Esophagus (tissue), 2 donors: ENCODE data around the gene RAB8A. TPM values are rescaled to one million over a fixed set of nuclear protein-coding genes. Genes with fewer than 3 reads are reported as not detected.
A peak's percentile ranks its signal among the peaks of the same experiment; 100 is the strongest.

ENCODE experiments used
- H3K27ac ChIP-seq, 2 donors: one replicate each; pipeline ENCODE4 v1.5.1; 2013; ENCODE audit warnings: low read depth in 2 of 2, mild to moderate bottlenecking in 2 of 2, inconsistent platforms in 1 of 2, low read length in 1 of 2, moderate library complexity in 1 of 2
- H3K27me3 ChIP-seq, 2 donors: one replicate each; pipeline ENCODE4 v1.6.1; 2013; ENCODE audit warnings: low read length in 2 of 2, control low read depth in 1 of 2, mild to moderate bottlenecking in 1 of 2; ENCODE audit not compliant: insufficient read depth in 2 of 2, control insufficient read depth in 1 of 2
- H3K36me3 ChIP-seq, 2 donors: one replicate each; pipeline ENCODE4 v1.6.1; 2013; ENCODE audit warnings: low read length in 1 of 2; ENCODE audit not compliant: control insufficient read depth in 2 of 2, insufficient read depth in 2 of 2
- H3K4me1 ChIP-seq, 2 donors: one replicate each; pipeline ENCODE4 v1.6.1; 2013; ENCODE audit warnings: low read length in 1 of 2; ENCODE audit not compliant: control insufficient read depth in 2 of 2, insufficient read depth in 2 of 2
- H3K4me3 ChIP-seq, 2 donors: one replicate each; pipeline ENCODE4 v1.5.1; 2013; ENCODE audit warnings: low read length in 2 of 2, mild to moderate bottlenecking in 2 of 2, low read depth in 1 of 2, moderate library complexity in 1 of 2
- H3K9me3 ChIP-seq, 2 donors: one replicate each; pipeline ENCODE4 v1.6.1; 2013; ENCODE audit warnings: mild to moderate bottlenecking in 2 of 2, low read depth in 1 of 2, low read length in 1 of 2, moderate library complexity in 1 of 2; ENCODE audit not compliant: control insufficient read depth in 2 of 2, insufficient read depth in 1 of 2
- WGBS, 2 donors: extraction: QIAGEN DNeasy Blood & Tissue Kit; methylation state at CpG; one replicate each; pipeline ENCODE4 v1.1.7; 2013; 5-methylcytosine and 5-hydroxymethylcytosine counted together
- polyA plus RNA-seq, 2 donors: library from polyadenylated mRNA; stranded (reverse); fragments of 200-250 nt; gene quantifications; one replicate each; pipeline ENCODE4 v1.2.3, GENCODE V29; 2013
- donor health status: healthy with polysubstance abuse.
- donor health status: Bipolar disorder and iron deficiency.

RAB8A gene
- polyA plus RNA-seq, 2 donors = 24.9 to 34.1 TPM

GRCh38 chr19:16121141-16121540 is 9.5 kb downstream of the RAB8A start:
- Histone ChIP-seq H3K4me3 (no peak overlapping the region), H3K9me3 (no peaks in the 10 kb centered on the region), H3K27me3 (no peaks in the 10 kb centered on the region), H3K36me3 (peaks cover 25 to 50% of the 10 kb centered on the region in 2 donors), H3K4me1 (peaks cover 0 to 9% of the 10 kb centered on the region in 2 donors), H3K27ac (peak overlapping the region in 1 of 2 donors; percentile 1)
- 76 to 87% methylated on average over 5 of the region's 5 CpGs for WGBS, 2 donors

GRCh38 chr19:16121967-16122366 is 10.3 kb downstream of the RAB8A start:
- 63 to 84% methylated on average over 11 of the region's 11 CpGs for WGBS, 2 donors
- H3K27ac ChIP-seq = peak overlapping the region; percentile 36 to 61
- H3K36me3 ChIP-seq = peaks cover 25 to 57% of the 10 kb centered on the region in 2 donors
- no peak overlapping the region for H3K4me3 ChIP-seq
- H3K9me3 ChIP-seq = no peaks in the 10 kb centered on the region
- no peaks in the 10 kb centered on the region for H3K27me3 ChIP-seq
- H3K4me1 ChIP-seq = peaks cover 0 to 9% of the 10 kb centered on the region in 2 donors

- H3K27ac ChIP-seq = no peak overlapping the region
- no peak overlapping the region for H3K4me3 ChIP-seq
- peaks cover 0 to 9% of the 10 kb centered on the region in 2 donors for H3K4me1 ChIP-seq
- 91 to 93% methylated on average over 12 to 14 of the region's 14 CpGs for WGBS, 2 donors
- no peaks in the 10 kb centered on the region for H3K9me3 ChIP-seq
- H3K27me3 ChIP-seq = no peaks in the 10 kb centered on the region
- H3K36me3 ChIP-seq = peaks cover 31 to 64% of the 10 kb centered on the region in 2 donors
Measured at GRCh38 chr19:16124953-16125352, 13.3 kb downstream of the RAB8A start.

- no peak overlapping the region for H3K27ac ChIP-seq
- no peaks in the 10 kb centered on the region for H3K27me3 ChIP-seq
- no peak overlapping the region for H3K4me3 ChIP-seq
- peaks cover 0 to 9% of the 10 kb centered on the region in 2 donors for H3K4me1 ChIP-seq
- peaks cover 31 to 68% of the 10 kb centered on the region in 2 donors for H3K36me3 ChIP-seq
- H3K9me3 ChIP-seq = no peaks in the 10 kb centered on the region
- 76 to 78% methylated on average over 10 of the region's 10 CpGs for WGBS, 2 donors
Measured at GRCh38 chr19:16125737-16126495, 14.2 kb downstream of the RAB8A start.

GRCh38 chr19:16127080-16127479 is 15.4 kb downstream of the RAB8A start:
- H3K27me3 ChIP-seq = no peaks in the 10 kb centered on the region
- peaks cover 0 to 8% of the 10 kb centered on the region in 2 donors for H3K4me1 ChIP-seq
- no peak overlapping the region for H3K27ac ChIP-seq
- 78 to 83% methylated on average over 11 of the region's 11 CpGs for WGBS, 2 donors
- no peak overlapping the region for H3K4me3 ChIP-seq
- H3K9me3 ChIP-seq = no peaks in the 10 kb centered on the region
- H3K36me3 ChIP-seq = peaks cover 25 to 73% of the 10 kb centered on the region in 2 donors

- Histone ChIP-seq H3K4me1 (peaks cover 0 to under 1% of the 10 kb centered on the region in 2 donors), H3K36me3 (peaks cover 21 to 72% of the 10 kb centered on the region in 2 donors), H3K27ac (no peak overlapping the region), H3K9me3 (no peaks in the 10 kb centered on the region), H3K27me3 (no peaks in the 10 kb centered on the region), H3K4me3 (no peak overlapping the region)
- WGBS, 2 donors = 67 to 77% methylated on average over 21 of the region's 21 CpGs
Measured at GRCh38 chr19:16127776-16128371, 16.2 kb downstream of the RAB8A start.

- peaks cover 0 to 2% of the 10 kb centered on the region in 2 donors for H3K4me1 ChIP-seq
- no peak overlapping the region for H3K4me3 ChIP-seq
- no peaks in the 10 kb centered on the region for H3K9me3 ChIP-seq
- no peak overlapping the region for H3K27ac ChIP-seq
- no peaks in the 10 kb centered on the region for H3K27me3 ChIP-seq
- 96 to 98% methylated on average over 3 of the region's 3 CpGs for whole genome bisulfite sequencing, 2 donors
- peaks cover 22 to 53% of the 10 kb centered on the region in 2 donors for H3K36me3 ChIP-seq
Measured at GRCh38 chr19:16131648-16132047, 20.0 kb downstream of the RAB8A start.

- Histone ChIP-seq H3K27me3 (no peaks in the 10 kb centered on the region), H3K4me3 (no peak overlapping the region), H3K36me3 (peaks cover 11 to 38% of the 10 kb centered on the region in 2 donors), H3K27ac (no peak overlapping the region), H3K4me1 (peaks cover 0 to 2% of the 10 kb centered on the region in 2 donors), H3K9me3 (no peaks in the 10 kb centered on the region)
- WGBS, 2 donors = 91 to 96% methylated on average over 4 of the region's 4 CpGs
Measured at GRCh38 chr19:16133818-16134217, 22.1 kb downstream of the RAB8A start.

GRCh38 chr19:16134510-16134909 is 22.8 kb downstream of the RAB8A start:
- Histone ChIP-seq H3K4me1 (peaks cover 0 to 2% of the 10 kb centered on the region in 2 donors), H3K27me3 (no peaks in the 10 kb centered on the region), H3K27ac (no peak overlapping the region), H3K36me3 (peaks cover 11 to 31% of the 10 kb centered on the region in 2 donors), H3K9me3 (no peaks in the 10 kb centered on the region), H3K4me3 (no peak overlapping the region)
- WGBS, 2 donors = 75 to 79% methylated on average over 7 of the region's 7 CpGs
